Transverse colon (tissue), 3 donors: ENCODE data around the gene ANKRD66.

Source experiments
- CTCF ChIP-seq, 5 experiments: fragments of 200-600 bp in 3 of 5; fragments of 450-650 bp in 2 of 5; sonication (generic) in 3 of 5; IDR thresholded peaks; 1 replicate in 2 of 5; 2 replicates in 3 of 5; pipeline ENCODE4 v1.5.1; 2016 to 2017; ENCODE audit warnings: antibody characterized with exemption in 5 of 5, inconsistent platforms in 3 of 5, mild to moderate bottlenecking in 2 of 5, moderate library complexity in 1 of 5
- POLR2A ChIP-seq: fragments of 450-650 bp; IDR thresholded peaks from one replicate; pipeline ENCODE4 v1.6.1; 2016; ENCODE audit warnings: antibody characterized with exemption, mild to moderate bottlenecking, moderate library complexity

DNA sequence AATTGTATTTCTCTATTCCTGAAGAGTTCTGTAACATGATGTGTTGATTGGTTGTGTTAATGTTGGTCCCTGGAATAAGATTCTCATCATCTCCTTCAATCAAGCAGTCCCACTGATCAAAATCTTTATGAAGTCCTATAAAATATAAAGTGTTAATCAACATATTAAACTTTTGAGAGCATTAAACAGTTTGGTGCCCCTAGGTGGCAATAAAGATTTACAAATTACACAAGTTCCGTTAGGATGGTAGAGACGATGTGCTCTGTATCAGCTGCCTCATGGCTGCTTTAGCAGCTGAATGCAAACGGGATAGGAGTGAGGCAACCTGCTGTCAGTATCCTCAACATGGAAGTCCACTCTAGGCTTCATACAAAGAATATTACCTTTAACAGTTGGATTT, 42.2 kb upstream of the ANKRD66 start:
- TF ChIP-seq CTCF (IDR thresholded peaks at IDR 0.05) (no peak), POLR2A (no peak)
